ENCODE results near the gene ALDH4A1. TPM values are rescaled to one million over a fixed set of nuclear protein-coding genes. Genes with fewer than 3 reads are reported as not detected.

ALDH4A1 gene
- total RNA-seq, 4 donors from 2014 or later = 25.0 to 33.0 (median 29.6) TPM

- Histone ChIP-seq H3K27ac (no peak overlapping the region), H3K9me3 (no peaks in the 10 kb centered on the region), H3K4me3 (no peak overlapping the region), H3K36me3 (peaks cover 56% of the 10 kb centered on the region), H3K4me1 (peaks cover 42% of the 10 kb centered on the region), H3K27me3 (no peaks in the 10 kb centered on the region)
- no peak for DNase-seq (ENCODE audit: low spot score in 2 of 2)
- TF ChIP-seq POLR2AphosphoS5 (IDR thresholded peaks at IDR 0.05) = no peak
- TF ChIP-seq POLR2A (IDR thresholded peaks at IDR 0.05) = no peak
- TF ChIP-seq EP300 (IDR thresholded peaks at IDR 0.05) = no peak
- TF ChIP-seq, protein P1, sequence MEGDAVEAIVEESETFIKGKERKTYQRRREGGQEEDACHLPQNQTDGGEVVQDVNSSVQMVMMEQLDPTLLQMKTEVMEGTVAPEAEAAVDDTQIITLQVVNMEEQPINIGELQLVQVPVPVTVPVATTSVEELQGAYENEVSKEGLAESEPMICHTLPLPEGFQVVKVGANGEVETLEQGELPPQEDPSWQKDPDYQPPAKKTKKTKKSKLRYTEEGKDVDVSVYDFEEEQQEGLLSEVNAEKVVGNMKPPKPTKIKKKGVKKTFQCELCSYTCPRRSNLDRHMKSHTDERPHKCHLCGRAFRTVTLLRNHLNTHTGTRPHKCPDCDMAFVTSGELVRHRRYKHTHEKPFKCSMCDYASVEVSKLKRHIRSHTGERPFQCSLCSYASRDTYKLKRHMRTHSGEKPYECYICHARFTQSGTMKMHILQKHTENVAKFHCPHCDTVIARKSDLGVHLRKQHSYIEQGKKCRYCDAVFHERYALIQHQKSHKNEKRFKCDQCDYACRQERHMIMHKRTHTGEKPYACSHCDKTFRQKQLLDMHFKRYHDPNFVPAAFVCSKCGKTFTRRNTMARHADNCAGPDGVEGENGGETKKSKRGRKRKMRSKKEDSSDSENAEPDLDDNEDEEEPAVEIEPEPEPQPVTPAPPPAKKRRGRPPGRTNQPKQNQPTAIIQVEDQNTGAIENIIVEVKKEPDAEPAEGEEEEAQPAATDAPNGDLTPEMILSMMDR (IDR thresholded peaks at IDR 0.05) = no peak
- 88% methylated on average over 12 of the region's 12 CpGs for WGBS
Observed at GRCh38 chr1:18919956-18920355, 17.6 kb upstream of the ALDH4A1 start.

- Histone ChIP-seq H3K4me1 (peaks cover 42% of the 10 kb centered on the region), H3K9me3 (no peaks in the 10 kb centered on the region), H3K4me3 (no peak overlapping the region), H3K27me3 (no peaks in the 10 kb centered on the region), H3K27ac (no peak overlapping the region), H3K36me3 (peaks cover 60% of the 10 kb centered on the region)
- no peak for DNase-seq (ENCODE audit: low spot score in 2 of 2)
- TF ChIP-seq EP300 (IDR thresholded peaks at IDR 0.05) (no peak), POLR2AphosphoS5 (IDR thresholded peaks at IDR 0.05) (no peak), POLR2A (IDR thresholded peaks at IDR 0.05) (no peak)
- TF ChIP-seq, protein P1 (IDR thresholded peaks at IDR 0.05) = no peak
- WGBS = 80% methylated on average over 28 of the region's 31 CpGs
Observed at GRCh38 chr1:18919197-18919905, 17.0 kb upstream of the ALDH4A1 start.

GRCh38 chr1:18918417-18918816 is 16.1 kb upstream of the ALDH4A1 start:
- Histone ChIP-seq H3K9me3 (no peaks in the 10 kb centered on the region), H3K36me3 (peaks cover 67% of the 10 kb centered on the region), H3K27me3 (no peaks in the 10 kb centered on the region), H3K4me3 (no peak overlapping the region), H3K27ac (no peak overlapping the region), H3K4me1 (peaks cover 37% of the 10 kb centered on the region)
- no peak for DNase-seq (ENCODE audit: low spot score in 2 of 2)
- 93% methylated on average over 9 of the region's 14 CpGs for WGBS
- TF ChIP-seq EP300 (IDR thresholded peaks at IDR 0.05) = no peak
- TF ChIP-seq, protein P1 (IDR thresholded peaks at IDR 0.05) = no peak
- no peak for TF ChIP-seq POLR2AphosphoS5 (IDR thresholded peaks at IDR 0.05)
- TF ChIP-seq POLR2A (IDR thresholded peaks at IDR 0.05) = no peak

DNA sequence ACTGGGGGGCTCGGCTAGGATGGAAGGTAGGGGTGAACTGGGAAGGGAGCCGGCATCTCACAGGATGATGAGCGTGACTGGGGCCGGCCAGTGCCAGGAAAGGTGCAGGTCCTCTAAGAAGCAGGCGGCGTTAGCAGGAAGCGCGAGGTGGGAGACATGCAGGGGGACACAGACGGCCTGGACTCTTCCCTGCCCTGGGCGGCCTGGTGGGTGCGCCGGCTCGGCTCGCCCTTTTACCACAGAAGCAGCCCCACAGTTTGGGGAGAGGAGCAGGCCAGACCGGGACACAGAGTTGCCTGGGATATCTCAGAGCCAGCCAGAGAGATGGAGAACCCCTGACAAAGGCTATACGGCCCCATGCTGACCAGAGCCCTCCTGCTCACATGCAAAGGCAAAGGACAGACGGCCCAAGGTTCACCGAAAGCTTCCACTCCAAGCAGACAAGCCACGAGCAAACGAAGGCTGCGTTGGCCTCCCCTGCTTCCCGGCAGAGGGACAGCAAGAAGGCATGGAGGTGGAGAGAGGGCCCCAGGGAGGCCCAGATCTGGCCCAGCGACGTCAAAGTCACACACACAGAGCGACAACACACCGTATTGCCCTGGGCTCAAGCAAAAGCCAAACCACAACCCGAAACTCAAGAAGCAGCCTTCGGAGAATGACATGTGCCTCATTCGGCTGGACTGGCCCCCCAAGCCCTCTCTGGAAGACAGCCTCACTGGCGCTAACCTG is 14.9 kb upstream of the ALDH4A1 start:
- H3K4me1 ChIP-seq = peaks cover 33% of the 10 kb centered on the region
- H3K4me3 ChIP-seq = no peak overlapping the region
- H3K27me3 ChIP-seq = no peaks in the 10 kb centered on the region
- H3K9me3 ChIP-seq = no peaks in the 10 kb centered on the region
- DNase-seq (ENCODE audit: low spot score in 2 of 2) = no peak
- no peak overlapping the region for H3K27ac ChIP-seq
- TF ChIP-seq POLR2AphosphoS5 (IDR thresholded peaks at IDR 0.05) (no peak), EP300 (IDR thresholded peaks at IDR 0.05) (no peak), POLR2A (IDR thresholded peaks at IDR 0.05) (no peak)
- TF ChIP-seq, protein P1 (IDR thresholded peaks at IDR 0.05) = no peak
- WGBS = 85% methylated on average over 20 of the region's 30 CpGs
- peaks cover 76% of the 10 kb centered on the region for H3K36me3 ChIP-seq

GRCh38 chr1:18915341-18915740 is 13.0 kb upstream of the ALDH4A1 start:
- H3K36me3 ChIP-seq = peaks cover 89% of the 10 kb centered on the region
- no peak for DNase-seq (ENCODE audit: low spot score in 2 of 2)
- no peak for TF ChIP-seq POLR2AphosphoS5 (IDR thresholded peaks at IDR 0.05)
- TF ChIP-seq EP300 (IDR thresholded peaks at IDR 0.05) = no peak
- TF ChIP-seq, protein P1 (IDR thresholded peaks at IDR 0.05) = no peak
- TF ChIP-seq POLR2A (IDR thresholded peaks at IDR 0.05) = no peak
- no peak overlapping the region for H3K27ac ChIP-seq
- peaks cover 22% of the 10 kb centered on the region for H3K4me1 ChIP-seq
- no peaks in the 10 kb centered on the region for H3K27me3 ChIP-seq
- H3K9me3 ChIP-seq = no peaks in the 10 kb centered on the region
- H3K4me3 ChIP-seq = no peak overlapping the region
- 97% methylated on average over 4 of the region's 7 CpGs for WGBS
